Measurements from ENCODE around the gene PDE4D. TPM values are rescaled to one million over a fixed set of nuclear protein-coding genes. Genes with fewer than 3 reads are reported as not detected.

The PDE4D gene
- total and polyA plus RNA-seq, 12 donors, result 1.2 to 18.9 (median 2.1) TPM

DNA sequence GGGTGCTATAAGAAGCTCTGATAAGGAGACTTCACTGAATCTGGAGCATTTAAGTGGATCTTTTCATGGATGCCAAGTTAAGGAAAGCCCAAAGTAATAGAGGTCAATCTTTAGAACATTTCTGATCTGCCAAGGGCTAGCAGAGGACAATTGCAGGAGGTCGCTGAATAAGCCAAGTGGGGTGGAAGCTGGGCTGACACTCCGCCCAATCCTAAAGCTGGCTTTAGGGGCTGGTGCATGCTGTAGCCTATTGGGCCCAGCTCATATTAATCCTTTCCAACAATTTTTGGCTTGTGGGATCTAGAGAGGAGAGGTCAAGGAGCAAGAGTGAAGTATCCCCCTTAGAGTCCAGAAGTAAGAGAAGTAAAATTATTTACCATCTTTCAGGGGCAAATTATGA is 784.1 kb downstream of the PDE4D start:
- DNase-seq, result no peak
- no peaks in the 10 kb centered on the region for H3K4me1 ChIP-seq (replicated peaks in 1 of 2)
- no peaks in the 10 kb centered on the region for H3K9me3 ChIP-seq (replicated peaks in 1 of 3)
- no peaks in the 10 kb centered on the region for H3K27me3 ChIP-seq
- H3K4me3 ChIP-seq, result no peak overlapping the region
- no peak overlapping the region for H3K27ac ChIP-seq
- H3K36me3 ChIP-seq (replicated peaks in 1 of 2), result no peaks in the 10 kb centered on the region
- WGBS, 4 donors, result 75 to 100% (median 91%) methylated on average over 2 of the region's 2 CpGs
- intact Hi-C loops (cut with DNase I), result no loop called here
- TF ChIP-seq, protein P1, sequence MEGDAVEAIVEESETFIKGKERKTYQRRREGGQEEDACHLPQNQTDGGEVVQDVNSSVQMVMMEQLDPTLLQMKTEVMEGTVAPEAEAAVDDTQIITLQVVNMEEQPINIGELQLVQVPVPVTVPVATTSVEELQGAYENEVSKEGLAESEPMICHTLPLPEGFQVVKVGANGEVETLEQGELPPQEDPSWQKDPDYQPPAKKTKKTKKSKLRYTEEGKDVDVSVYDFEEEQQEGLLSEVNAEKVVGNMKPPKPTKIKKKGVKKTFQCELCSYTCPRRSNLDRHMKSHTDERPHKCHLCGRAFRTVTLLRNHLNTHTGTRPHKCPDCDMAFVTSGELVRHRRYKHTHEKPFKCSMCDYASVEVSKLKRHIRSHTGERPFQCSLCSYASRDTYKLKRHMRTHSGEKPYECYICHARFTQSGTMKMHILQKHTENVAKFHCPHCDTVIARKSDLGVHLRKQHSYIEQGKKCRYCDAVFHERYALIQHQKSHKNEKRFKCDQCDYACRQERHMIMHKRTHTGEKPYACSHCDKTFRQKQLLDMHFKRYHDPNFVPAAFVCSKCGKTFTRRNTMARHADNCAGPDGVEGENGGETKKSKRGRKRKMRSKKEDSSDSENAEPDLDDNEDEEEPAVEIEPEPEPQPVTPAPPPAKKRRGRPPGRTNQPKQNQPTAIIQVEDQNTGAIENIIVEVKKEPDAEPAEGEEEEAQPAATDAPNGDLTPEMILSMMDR (IDR thresholded peaks at IDR 0.05), result no peak
- TF ChIP-seq POLR2A (IDR thresholded peaks at IDR 0.05), result no peak

GRCh38 chr5:59107692-59108091 is 785.8 kb downstream of the PDE4D start:
- Histone ChIP-seq H3K27me3 (no peaks in the 10 kb centered on the region), H3K4me1 (replicated peaks in 1 of 2) (no peaks in the 10 kb centered on the region), H3K4me3 (no peak overlapping the region), H3K27ac (no peak overlapping the region), H3K36me3 (replicated peaks in 1 of 2) (no peaks in the 10 kb centered on the region), H3K9me3 (replicated peaks in 1 of 3) (no peaks in the 10 kb centered on the region)
- 82 to 92% (median 87%) methylated on average over 2 of the region's 2 CpGs for WGBS, 4 donors
- TF ChIP-seq, protein P1 (IDR thresholded peaks at IDR 0.05), result no peak
- no peak for TF ChIP-seq POLR2A (IDR thresholded peaks at IDR 0.05)
- DNase-seq, result no peak
- intact Hi-C loops (cut with DNase I), result no loop called here

- H3K4me3 ChIP-seq, result no peak overlapping the region
- H3K4me1 ChIP-seq (replicated peaks in 1 of 2), result no peaks in the 10 kb centered on the region
- TF ChIP-seq, protein P1 (IDR thresholded peaks at IDR 0.05), result no peak
- no peak for TF ChIP-seq POLR2A (IDR thresholded peaks at IDR 0.05)
- intact Hi-C loops (cut with DNase I), result no loop called here
- H3K27ac ChIP-seq, result no peak overlapping the region
- H3K27me3 ChIP-seq, result no peaks in the 10 kb centered on the region
- H3K9me3 ChIP-seq (replicated peaks in 1 of 3), result no peaks in the 10 kb centered on the region
- WGBS, 4 donors, result 67 to 74% (median 72%) methylated on average over 9 of the region's 9 CpGs
- no peaks in the 10 kb centered on the region for H3K36me3 ChIP-seq (replicated peaks in 1 of 2)
- DNase-seq, result no peak
These were observed 789.0 kb downstream of the PDE4D start for GRCh38 chr5:59104400-59105127.

DNA sequence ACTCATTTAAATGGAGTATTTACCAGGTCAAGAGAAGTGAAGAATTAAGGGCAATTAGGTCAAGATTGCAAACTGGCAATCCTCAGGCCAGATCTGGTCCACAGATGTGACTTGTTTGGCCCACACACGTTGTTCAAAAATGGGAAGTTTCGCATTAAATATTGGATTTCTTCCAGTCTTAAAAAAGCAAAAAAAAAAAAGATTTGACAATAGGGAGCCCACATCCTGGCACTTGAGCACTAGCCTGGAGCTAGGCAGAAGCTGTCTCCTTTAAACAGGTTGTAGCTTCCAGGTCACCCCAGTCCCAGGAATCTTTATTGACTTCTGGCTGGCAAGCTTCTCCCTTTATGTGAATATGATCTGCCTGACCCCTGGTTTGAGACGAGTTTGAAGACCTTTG is 790.2 kb downstream of the PDE4D start:
- intact Hi-C loops (cut with DNase I), result no loop called here
- Histone ChIP-seq H3K27me3 (no peaks in the 10 kb centered on the region), H3K4me1 (replicated peaks in 1 of 2) (no peaks in the 10 kb centered on the region), H3K36me3 (replicated peaks in 1 of 2) (no peaks in the 10 kb centered on the region), H3K27ac (no peak overlapping the region), H3K9me3 (replicated peaks in 1 of 3) (no peaks in the 10 kb centered on the region), H3K4me3 (no peak overlapping the region)
- WGBS, 4 donors, result 63 to 73% (median 68%) methylated on average over 3 of the region's 3 CpGs
- DNase-seq, result no peak
- TF ChIP-seq, protein P1 (IDR thresholded peaks at IDR 0.05), result no peak
- no peak for TF ChIP-seq POLR2A (IDR thresholded peaks at IDR 0.05)
